PFSK-1 (cell line): ENCODE data around the gene HHIPL1.

Experiments used
- FOXP2 ChIP-seq: optimal IDR thresholded peaks from 2 replicates; pipeline ENCODE3; 2011; ENCODE audit warnings: borderline replicate concordance, control low read depth, inconsistent platforms; ENCODE audit not compliant: insufficient read depth; ENCODE audit errors: extremely low read length, extremely low read depth
- POLR2AphosphoS5 ChIP-seq: IDR thresholded peaks from 2 replicates; pipeline ENCODE4 v1.6.1; 2012; ENCODE audit warnings: low read depth, mild to moderate bottlenecking, control low read depth, low read length, moderate library complexity
- REST ChIP-seq, 2 experiments: IDR thresholded peaks; 2 replicates each; pipeline versions ENCODE4 v1.6.1 to v1.8.0; 2011 to 2012; ENCODE audit warnings: low read depth in 2 of 2, low read length in 2 of 2, control low read depth in 1 of 2, inconsistent platforms in 1 of 2, mild to moderate bottlenecking in 1 of 2, moderate library complexity in 1 of 2; ENCODE audit not compliant: insufficient read depth in 1 of 2
- SIN3A ChIP-seq: IDR thresholded peaks from 2 replicates; pipeline ENCODE4 v1.6.1; 2012; ENCODE audit warnings: mild to moderate bottlenecking, low read length, moderate library complexity, borderline replicate concordance; ENCODE audit not compliant: insufficient read depth
- TAF1 ChIP-seq: IDR thresholded peaks from 2 replicates; pipeline ENCODE4 v1.6.1; 2012; ENCODE audit warnings: low read length, control low read depth, borderline replicate concordance; ENCODE audit not compliant: insufficient read depth

Gene HHIPL1

GRCh38 chr14:99699861-99700260 lies 54.9 kb downstream of the HHIPL1 start:
- no peak for TF ChIP-seq POLR2AphosphoS5
- TF ChIP-seq FOXP2: no peak
- no peak for TF ChIP-seq REST (IDR thresholded peaks at IDR 0.05; ENCODE audit: insufficient read depth in 1 of 2, low read depth in 2 of 2, low read length in 2 of 2)
- no peak for TF ChIP-seq TAF1
- no peak for TF ChIP-seq SIN3A

GRCh38 chr14:99700379-99700778 lies 55.5 kb downstream of the HHIPL1 start:
- TF ChIP-seq REST (IDR thresholded peaks at IDR 0.05; ENCODE audit: insufficient read depth in 1 of 2, low read depth in 2 of 2, low read length in 2 of 2) (no peak), TAF1 (no peak), POLR2AphosphoS5 (no peak), SIN3A (no peak), FOXP2 (no peak)

- TF ChIP-seq SIN3A: no peak
- TF ChIP-seq REST (IDR thresholded peaks at IDR 0.05; ENCODE audit: insufficient read depth in 1 of 2, low read depth in 2 of 2, low read length in 2 of 2): no peak
- no peak for TF ChIP-seq FOXP2
- TF ChIP-seq POLR2AphosphoS5: no peak
- TF ChIP-seq TAF1: no peak
These were observed 56.3 kb downstream of the HHIPL1 start for GRCh38 chr14:99701260-99701659.

GRCh38 chr14:99702115-99702514 lies 57.2 kb downstream of the HHIPL1 start:
- no peak for TF ChIP-seq TAF1
- TF ChIP-seq REST (IDR thresholded peaks at IDR 0.05; ENCODE audit: insufficient read depth in 1 of 2, low read depth in 2 of 2, low read length in 2 of 2): no peak
- no peak for TF ChIP-seq FOXP2
- no peak for TF ChIP-seq SIN3A
- no peak for TF ChIP-seq POLR2AphosphoS5

GRCh38 chr14:99703381-99703780 lies 58.5 kb downstream of the HHIPL1 start:
- TF ChIP-seq TAF1 (no peak), FOXP2 (no peak), SIN3A (no peak), POLR2AphosphoS5 (no peak), REST (IDR thresholded peaks at IDR 0.05; ENCODE audit: insufficient read depth in 1 of 2, low read depth in 2 of 2, low read length in 2 of 2) (no peak)
